ENCODE results near the gene SERP2. TPM values are rescaled to one million over a fixed set of nuclear protein-coding genes. Genes with fewer than 3 reads are reported as not detected.

The SERP2 gene
- total and polyA plus RNA-seq, 9 donors: 4.6 to 6.8 (median 5.5) TPM

DNA sequence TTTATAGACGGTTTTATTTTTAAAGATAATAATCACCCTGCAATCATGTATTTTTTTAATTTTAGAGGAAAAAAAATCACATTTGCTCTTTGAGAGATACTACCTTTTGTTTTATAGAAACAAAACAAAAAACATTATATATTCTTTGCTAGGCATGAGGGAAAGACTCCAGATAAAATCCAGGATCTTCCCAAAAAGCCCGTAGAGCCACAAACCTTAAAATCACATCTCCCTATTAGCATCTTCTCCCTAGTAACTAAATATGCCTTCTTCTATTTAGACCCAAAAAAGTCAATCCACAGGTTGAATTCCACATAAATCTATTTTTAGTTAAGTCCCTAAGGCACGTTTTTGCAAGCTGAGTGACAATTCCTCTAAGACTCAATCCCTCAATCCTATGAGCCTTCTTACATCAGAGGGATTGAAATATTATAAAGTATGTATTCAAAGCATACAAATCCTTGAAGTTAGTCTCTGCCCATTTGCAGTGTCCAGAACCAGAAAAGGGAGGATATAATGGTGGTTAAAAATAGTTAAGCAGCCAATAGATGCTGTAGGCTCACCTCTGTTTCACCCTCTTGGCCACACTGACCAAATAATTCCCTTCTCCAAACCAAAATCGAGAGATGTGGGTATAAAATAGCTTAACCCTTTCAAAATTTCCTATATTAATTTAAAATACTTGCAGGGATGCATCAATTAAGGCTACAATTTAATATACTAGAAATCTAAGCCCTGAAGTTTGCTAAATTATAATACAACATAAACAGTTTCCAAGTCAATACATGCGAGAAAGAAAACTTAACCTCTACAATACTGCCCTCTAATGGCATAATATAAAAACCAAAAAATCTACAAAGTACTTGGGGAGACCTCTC is 64.0 kb downstream of the SERP2 start:
- Histone ChIP-seq H3K27me3 (ENCODE audit: control insufficient read depth, insufficient read depth, low read length) (peaks cover 2% of the 10 kb centered on the region), H3K4me1 (ENCODE audit: control insufficient read depth, insufficient read depth, low read length) (peaks cover 14% of the 10 kb centered on the region), H3K9me3 (replicated peaks; ENCODE audit: control insufficient read depth, low read depth, low read length) (no peaks in the 10 kb centered on the region), H3K4me3 (ENCODE audit: low read length) (peak overlapping the region; percentile 66), H3K27ac (ENCODE audit: low read length) (peak overlapping the region; percentile 94), H3K36me3 (ENCODE audit: control insufficient read depth, insufficient read depth, low read length) (peaks cover 15% of the 10 kb centered on the region)
- peak; percentile 78 for DNase-seq
- no CpG with 5 or more reads among the region's 5 CpGs for WGBS (ENCODE audit: insufficient coverage)

DNA sequence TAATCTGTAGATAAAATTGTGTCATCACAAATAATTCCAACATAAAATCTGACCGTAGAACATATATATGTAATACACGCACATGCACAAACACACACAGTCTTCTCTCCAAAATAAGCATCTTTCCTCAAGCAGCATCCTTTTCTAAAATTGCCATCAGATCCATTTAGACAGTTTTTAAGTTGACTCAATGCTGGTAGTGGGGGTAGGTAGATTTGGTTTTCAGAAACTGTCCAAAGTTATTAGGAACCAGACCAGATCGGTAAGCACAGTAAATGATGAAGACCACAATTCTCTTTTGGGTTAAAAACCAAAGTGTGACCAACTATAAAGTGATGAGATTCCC is 64.6 kb downstream of the SERP2 start:
- no peak for DNase-seq
- Histone ChIP-seq H3K27me3 (ENCODE audit: control insufficient read depth, insufficient read depth, low read length) (peaks cover 2% of the 10 kb centered on the region), H3K36me3 (ENCODE audit: control insufficient read depth, insufficient read depth, low read length) (peaks cover 10% of the 10 kb centered on the region), H3K27ac (ENCODE audit: low read length) (no peak overlapping the region), H3K4me1 (ENCODE audit: control insufficient read depth, insufficient read depth, low read length) (peaks cover 12% of the 10 kb centered on the region), H3K4me3 (ENCODE audit: low read length) (no peak overlapping the region), H3K9me3 (replicated peaks; ENCODE audit: control insufficient read depth, low read depth, low read length) (no peaks in the 10 kb centered on the region)
- WGBS (ENCODE audit: insufficient coverage): no CpG with 5 or more reads among the region's 3 CpGs

DNA sequence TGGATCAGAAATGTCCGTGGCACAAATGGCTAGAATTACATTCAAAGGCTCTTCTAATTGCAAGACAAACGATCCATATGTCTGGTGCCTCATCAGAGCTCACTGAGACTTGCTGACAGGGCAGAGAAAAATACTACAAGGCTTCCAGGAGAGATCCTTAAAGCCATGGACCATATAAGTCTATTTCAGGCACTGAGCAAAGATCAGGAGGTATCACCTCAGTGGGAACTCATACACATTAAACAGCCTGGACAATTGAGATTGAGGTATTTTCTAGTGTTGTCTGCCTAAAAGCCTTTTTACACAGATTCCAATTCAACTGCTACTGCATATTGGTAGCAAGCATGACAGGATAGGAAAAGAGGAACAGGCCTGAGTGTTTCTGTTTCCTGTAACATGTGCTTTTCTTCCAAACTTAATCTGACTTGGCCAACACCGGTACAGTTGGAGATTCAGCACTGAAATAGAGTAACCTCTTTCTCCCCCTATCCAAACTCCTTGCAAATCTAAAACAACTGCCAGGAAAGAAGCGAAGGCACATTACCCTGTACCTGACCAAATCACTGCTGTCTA is 65.9 kb downstream of the SERP2 start:
- H3K9me3 ChIP-seq (replicated peaks; ENCODE audit: control insufficient read depth, low read depth, low read length): no peaks in the 10 kb centered on the region
- H3K27me3 ChIP-seq (ENCODE audit: control insufficient read depth, insufficient read depth, low read length): peaks cover 2% of the 10 kb centered on the region
- DNase-seq: peak; percentile 57
- peaks cover 6% of the 10 kb centered on the region for H3K4me1 ChIP-seq (ENCODE audit: control insufficient read depth, insufficient read depth, low read length)
- no peak overlapping the region for H3K27ac ChIP-seq (ENCODE audit: low read length)
- WGBS (ENCODE audit: insufficient coverage): 15% methylated on average over 3 of the region's 4 CpGs
- H3K4me3 ChIP-seq (ENCODE audit: low read length): no peak overlapping the region
- peaks cover 1% of the 10 kb centered on the region for H3K36me3 ChIP-seq (ENCODE audit: control insufficient read depth, insufficient read depth, low read length)

- WGBS (ENCODE audit: insufficient coverage): 72% methylated on average over 5 of the region's 10 CpGs
- Histone ChIP-seq H3K27me3 (ENCODE audit: control insufficient read depth, insufficient read depth, low read length) (peaks cover 2% of the 10 kb centered on the region), H3K4me3 (ENCODE audit: low read length) (no peak overlapping the region), H3K4me1 (ENCODE audit: control insufficient read depth, insufficient read depth, low read length) (peaks cover 4% of the 10 kb centered on the region), H3K9me3 (replicated peaks; ENCODE audit: control insufficient read depth, low read depth, low read length) (no peaks in the 10 kb centered on the region), H3K27ac (ENCODE audit: low read length) (no peak overlapping the region), H3K36me3 (ENCODE audit: control insufficient read depth, insufficient read depth, low read length) (no peaks in the 10 kb centered on the region)
- no peak for DNase-seq
These were observed 66.5 kb downstream of the SERP2 start for GRCh38 chr13:44440046-44440608.

Other genes starting within 250 kb of the SERP2 start
- gene TSC22D1, start 202.5 kb downstream of the SERP2 start, total RNA-seq: 66.7 TPM
- 10 to 100 TPM; 61.8 to 93.1 (median 76.9) TPM for gene TSC22D1, start 202.5 kb downstream of the SERP2 start, polyA plus RNA-seq (ENCODE audit: insufficient read depth in 1 of 8, insufficient read length in 8 of 8, low replicate concordance in 1 of 8)

Measured in muscle of leg (tissue), 11 donors.